Dermis microvascular lymphatic vessel endothelial cell (primary cell): ENCODE data around the gene FUZ. TPM values are rescaled to one million over a fixed set of nuclear protein-coding genes. Genes with fewer than 3 reads are reported as not detected.
"Not testable (repeated sequence)": the region's sequence is repeated elsewhere in the genome, so short reads cannot be mapped to it uniquely, and the experiment has no call there.

Experiments used
- DNase-seq, 2 donors: peaks; one replicate each; pipeline versions ENCODE4 v3.0.0 to v3.0.0-alpha.2; 2010; ENCODE audit warnings: low read depth in 2 of 2
- total RNA-seq: library from RNA; depleted of rRNA; stranded (reverse); fragments of >200 nt; gene quantifications from 2 replicates; pipeline ENCODE4 v1.2.1, GENCODE V29; 2014

The FUZ gene
- total RNA-seq, 1 donor from 2014 or later, result 12.7 TPM

DNA sequence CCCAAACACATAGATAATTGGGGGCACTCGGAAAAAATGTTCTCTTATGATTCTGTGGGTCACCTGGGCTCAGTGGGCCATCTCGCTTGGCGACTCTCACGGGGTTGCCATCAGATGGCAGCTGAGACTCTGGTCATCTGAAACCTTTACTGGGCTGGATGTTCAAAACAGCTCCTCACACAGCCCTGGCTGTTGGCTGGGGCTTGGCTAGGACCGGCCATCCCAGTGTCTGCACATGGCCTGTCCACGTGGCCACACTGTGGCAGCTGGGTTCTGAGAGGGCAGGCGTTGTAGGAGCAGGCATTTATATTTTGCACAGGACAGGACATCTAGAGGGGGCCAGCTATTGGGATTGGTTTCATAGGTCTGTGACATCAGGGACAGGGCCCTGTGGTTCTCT, 20.5 kb upstream of the FUZ start:
- no peak for DNase-seq

DNA sequence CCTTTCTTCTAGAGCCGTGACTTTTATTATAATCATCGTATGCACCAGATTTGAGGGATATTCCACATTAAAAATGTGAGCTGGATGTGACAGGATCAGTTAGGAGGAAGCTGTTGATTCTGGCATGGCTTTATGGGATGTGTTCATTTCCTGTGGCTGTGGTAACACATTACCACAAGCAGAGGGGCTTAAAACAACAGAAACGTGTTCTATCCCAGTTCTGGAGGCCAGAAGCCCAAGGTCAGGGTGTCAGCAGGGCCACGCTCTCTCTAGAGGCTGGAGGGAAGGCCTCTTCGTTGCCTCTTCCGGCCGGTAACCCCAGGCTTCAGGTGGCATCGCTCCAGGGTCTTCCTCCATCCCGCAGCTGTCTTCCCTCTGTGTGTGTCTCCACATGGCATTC, 19.5 kb upstream of the FUZ start:
- DNase-seq, result peak; percentile 76 to 88

DNA sequence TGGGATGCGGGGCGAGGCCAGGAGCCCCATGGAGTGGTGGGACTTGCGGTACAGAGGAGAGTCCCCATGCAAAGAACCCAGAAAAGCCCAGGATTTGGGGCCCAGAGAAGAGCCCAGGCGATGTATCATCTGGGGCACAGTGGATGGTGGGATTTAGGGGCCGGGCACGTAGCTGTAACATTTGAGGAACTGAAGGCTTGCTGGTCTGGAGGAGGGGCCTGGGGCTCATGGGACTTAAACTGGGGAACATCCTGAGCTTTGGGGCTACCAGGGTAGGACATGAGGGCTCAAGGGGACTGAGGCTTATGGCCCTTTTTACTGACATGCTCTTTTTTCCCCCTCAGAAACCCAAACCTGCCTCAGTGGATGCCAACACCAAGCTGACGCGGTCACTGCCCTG, 18.5 kb upstream of the FUZ start:
- no peak for DNase-seq

DNA sequence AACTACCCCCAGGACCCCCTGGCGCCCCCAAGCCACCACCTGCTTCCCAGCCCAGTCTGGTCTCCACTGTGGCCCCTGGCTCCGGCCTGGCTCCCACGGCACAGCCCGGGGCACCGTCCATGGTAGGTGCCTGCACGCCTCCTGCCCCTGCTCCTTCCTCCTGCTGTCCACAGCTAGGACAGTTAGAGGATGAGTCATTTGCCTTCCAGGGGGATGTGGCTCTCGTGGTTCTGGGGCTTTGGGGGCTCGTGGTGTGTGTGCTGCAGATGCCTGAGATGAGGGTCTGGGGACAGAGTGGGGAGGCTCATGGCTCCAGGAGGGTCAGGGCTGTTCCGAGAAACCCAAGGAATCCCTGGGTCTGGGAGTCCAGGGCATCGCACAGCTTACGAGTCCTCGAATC, 17.7 kb upstream of the FUZ start:
- no peak for DNase-seq

DNA sequence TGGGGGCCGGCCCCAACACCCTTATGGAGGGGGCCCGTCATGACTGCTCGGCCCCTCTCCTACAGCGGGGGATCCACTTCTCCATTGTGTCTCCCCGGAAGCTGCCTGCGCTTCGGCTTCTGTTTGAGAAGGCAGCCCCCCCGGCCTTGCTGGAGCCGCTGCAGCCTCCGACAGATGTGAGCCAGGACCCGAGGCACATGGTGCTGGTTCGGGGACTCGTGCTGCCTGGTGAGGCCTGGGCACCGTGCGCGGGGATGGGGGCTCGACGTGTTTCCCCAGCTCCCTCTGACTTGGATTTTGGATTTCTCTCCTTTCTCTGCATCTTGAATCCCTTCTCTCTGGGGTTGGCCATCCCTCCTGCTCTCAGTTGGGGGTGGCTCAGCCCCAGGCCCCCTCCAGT, 16.6 kb upstream of the FUZ start:
- DNase-seq, result no peak

DNA sequence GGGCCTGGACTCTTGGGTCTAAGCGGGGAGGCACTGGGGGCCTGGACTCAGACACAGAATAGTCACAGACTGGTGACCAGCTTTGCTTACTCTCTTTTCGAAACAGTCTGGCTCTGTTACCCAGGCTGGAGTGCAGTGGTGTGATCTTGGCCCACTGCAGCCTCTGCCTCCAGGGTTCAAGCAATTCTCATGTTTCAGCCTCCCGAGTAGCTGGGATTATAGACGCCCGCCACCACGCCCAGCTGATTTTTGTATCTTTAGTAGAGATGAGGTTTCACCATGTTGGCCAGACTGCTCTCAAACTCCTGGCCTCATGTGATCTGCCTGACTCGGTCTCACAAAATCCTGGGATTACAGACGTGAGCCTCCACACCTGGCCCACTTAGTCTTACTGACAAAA, 16.1 kb upstream of the FUZ start:
- no peak for DNase-seq

DNA sequence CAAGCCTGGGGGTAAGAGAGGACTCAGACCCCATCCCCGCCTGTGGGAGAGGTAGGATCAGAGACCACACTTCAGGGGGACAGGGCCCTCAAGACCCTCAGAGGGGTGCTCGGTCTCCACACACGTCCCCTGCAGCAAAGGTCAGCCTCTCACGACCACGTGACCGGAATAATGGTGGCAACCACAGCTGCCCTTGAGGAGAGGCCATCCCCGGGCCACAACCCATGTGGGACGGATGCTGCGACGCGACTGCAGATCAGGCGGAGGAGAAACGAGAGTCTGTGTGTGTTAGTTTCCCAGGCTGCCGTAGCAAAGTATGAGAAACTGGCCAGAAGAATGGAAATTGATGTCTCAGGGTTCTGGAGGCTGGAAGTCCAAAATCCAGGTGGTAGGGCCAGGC, 13.9 kb upstream of the FUZ start:
- no peak for DNase-seq

DNA sequence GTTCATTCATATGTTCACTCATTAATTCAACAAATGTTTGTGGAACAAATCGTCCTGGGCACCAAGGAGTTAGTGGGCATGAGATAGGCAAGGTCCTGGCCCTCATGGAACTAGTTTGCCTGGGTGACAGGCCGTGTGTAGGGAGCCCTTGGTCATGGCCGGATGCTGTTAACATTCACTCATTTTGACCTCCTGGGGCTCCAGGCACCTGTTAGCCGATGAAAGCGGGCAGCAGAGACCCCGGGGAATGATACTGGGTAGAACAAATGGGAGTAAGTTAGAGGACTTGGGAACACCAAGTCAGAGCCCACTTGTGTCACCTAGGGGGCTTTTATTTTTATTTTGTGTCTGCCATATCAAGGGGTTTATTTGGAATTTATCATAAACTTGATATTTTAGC, 11.6 kb upstream of the FUZ start:
- DNase-seq, result no peak

DNA sequence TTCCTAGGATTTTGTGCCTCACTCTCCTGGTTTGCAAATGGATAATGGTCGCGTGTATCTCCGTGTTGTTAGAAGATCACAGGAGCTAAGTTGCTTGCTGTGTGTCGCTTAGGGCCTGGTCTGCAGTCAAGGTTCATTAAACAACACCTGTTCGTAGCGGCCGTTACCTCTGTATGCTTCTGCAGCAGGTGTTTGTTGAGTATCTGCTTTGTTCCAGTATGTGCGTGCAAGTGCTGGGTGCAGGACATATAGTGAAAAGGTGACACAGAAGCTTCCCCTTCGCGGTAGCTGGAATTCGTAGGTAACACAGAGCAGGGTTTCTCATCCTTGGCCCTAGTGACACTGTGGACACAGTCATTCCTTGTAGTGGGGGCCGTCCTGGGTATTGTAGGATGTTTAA, 10.4 kb upstream of the FUZ start:
- no peak for DNase-seq

DNA sequence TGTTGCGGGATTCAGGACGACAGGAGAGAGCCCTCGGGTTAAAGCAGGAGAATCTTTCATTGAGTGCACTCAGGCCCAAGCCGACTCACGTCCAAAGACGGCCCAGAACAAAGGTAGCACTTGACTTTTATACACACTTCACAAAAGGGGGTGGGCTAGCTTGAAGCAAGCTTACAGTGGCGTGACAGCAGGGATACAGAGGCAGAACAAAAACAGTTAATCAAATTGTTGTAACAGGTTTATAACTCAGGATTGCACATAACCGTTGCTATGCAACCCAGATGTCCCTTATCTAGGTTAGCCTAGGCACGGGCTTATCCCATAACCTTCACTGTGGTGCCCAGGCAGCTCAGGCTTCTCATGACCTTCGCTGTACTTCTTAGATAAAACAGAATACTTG, 7.0 kb upstream of the FUZ start:
- no peak for DNase-seq

DNA sequence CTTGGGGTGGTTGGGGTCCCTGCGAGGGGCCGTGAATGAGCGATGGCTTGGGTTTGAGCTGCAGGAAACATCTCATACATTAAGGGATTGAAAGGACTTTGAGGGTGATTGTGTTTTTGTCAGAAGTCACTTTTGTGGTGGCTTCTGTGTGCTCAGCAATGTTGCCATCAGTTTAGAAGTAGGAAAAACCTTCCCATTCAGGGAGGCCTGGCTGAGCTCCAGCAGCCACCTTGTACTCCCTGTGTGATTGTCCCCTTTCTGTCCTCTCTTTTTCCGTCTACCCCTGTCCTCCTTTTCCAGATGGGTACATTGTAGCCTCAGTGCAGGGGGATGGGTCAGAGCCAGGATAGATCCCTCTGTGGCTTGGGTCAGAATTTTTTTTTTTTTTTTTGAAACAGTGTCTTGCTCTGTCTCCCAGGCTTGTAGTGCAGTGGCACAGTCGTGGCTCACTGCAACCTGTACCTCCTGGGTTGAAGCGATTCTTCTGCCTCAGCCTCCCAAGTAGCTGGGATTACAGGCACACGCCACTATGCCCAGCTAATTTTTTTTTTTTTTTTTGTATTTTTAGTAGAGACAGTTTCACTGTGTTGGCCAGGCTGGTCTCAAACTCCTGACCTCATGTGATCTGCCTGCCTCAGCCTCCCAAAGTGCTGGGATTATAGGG, 6.5 kb upstream of the FUZ start:
- not testable (repeated sequence) for DNase-seq

DNA sequence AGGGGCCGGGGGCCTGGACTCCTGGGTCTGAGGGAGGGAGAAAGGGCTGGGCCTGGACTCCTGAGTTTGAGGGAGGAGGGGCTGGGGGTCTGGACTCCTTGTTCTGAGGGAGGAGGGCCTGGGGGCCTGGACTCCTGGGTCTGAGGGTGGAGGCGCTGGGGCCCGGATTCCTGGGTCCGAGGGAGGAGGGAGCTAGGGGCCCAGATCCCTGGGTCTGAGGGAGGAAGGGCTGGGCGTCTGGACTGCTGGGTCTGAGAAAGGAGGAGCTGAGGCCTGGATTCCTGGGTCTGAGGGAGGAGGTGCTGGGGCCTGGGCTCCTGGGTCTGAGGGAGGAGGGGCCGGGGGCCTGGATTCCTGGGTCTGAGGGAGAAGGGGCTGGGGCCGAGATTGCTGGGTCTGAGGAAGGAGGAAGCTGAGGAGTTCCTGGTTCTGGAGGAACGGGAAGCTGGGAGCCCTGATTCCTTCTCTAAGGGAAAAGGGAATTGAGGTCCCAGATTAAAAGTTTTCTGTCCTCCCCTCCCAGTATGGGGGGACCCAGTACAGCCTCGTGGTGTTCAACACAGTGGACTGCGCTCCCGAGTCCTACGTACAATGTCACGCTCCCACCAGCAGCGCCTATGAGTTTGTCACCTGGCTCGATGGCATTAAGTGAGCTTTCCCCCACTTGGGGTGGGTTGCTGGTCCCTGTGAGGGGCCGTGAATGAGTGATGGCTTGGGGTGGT, 5.7 kb upstream of the FUZ start:
- peak in 1 of 2 donors; percentile 18 for DNase-seq

DNA sequence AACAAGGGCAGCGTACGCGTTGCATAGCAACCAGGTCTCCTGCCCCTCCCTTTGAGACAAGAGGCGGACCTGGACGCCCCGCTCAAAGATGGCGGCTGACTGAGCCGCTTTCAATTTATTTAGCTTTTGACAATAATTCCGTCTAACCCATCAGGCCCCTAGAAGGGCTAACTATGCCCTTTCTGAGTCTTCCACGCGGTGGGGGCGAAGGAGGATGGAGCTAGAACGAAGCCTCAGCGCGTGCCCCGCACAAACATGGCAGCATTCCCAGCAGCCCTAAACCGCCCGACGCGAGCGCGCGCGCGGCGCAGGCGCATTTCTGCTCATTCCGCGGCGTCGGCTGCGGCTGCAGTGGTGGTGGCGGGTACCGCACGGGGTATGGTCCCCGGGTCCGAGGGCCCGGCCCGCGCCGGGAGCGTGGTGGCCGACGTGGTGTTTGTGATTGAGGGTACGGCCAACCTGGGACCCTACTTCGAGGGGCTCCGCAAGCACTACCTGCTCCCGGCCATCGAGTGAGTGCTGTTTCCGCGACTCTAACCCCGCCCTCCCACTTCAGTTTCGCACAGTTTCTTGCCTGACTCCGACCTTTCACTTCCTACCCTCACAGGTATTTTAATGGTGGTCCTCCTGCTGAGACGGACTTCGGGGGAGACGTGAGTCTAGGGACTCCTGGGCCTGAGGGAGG, 5.0 kb upstream of the FUZ start, which contains the start of gene MED25:
MED25 (plus strand) TSS at position 326 of the 685 bp plus-strand sequence; CDS start at position 379, 53 bp downstream.
- DNase-seq, result peak; percentile 75 to 85

DNA sequence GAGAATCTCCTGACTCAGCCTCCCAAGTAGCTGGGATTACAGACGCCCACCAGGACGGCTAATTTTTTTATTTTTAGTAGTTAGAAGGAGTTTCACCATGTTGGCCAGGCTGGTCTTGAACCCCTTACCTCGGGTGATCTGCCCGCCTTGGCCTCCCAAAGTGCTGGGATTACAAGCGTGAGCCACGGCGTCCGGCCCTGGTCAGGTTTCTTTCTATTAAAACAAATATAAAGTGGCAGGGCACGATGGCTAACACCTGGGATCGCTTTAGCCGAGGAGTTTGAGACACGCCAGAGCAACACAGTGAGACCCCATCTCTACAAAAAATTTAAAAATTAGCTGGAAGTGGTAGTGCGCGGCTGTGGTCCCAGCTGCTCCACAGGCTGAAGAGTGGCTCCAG, 3.5 kb upstream of the FUZ start:
- no peak for DNase-seq

DNA sequence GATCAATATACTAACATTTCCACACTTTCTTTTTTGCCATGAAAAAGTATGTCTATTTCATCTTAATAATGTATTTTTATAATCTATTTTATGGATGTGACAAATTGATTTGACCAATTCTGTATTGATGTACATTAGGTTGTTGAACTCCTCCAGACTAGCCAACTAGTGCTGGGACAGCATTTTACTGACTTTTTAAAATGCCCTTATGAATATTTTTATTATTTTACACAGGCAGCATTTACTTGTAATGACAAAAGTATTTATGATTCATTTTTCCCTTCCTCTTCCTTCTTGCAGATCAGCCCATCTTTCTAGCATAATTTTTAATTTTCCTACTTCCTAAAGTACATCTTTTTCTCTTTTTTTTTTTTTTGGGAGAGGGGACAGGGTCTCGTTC, 918 bp upstream of the FUZ start:
- DNase-seq, result no peak

DNA sequence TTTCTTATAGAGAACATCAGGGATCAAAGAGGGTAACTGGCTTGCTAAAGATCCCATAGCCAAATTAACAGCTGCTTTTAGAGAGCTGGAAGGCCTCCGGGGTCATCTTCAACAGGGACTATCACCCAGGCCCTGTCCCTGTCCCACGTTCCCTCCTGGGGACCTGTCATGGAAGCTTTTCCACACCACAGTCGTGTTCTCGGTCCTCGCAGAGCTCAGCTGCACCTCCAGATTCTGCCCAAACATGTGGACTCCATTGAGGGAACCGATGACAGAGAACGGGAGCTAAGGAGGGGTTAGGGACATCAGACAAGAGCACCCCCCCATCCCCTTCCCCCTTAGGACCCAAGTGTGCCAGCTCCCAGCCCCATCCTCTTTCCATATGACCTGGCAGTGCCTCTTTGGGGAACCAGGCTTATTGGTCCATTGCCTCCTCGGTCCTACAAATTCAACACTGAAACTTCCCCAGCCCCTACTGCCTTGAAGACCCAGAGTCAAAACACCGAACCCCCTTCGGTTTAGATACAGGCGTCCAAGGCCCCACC, 568 bp downstream of the FUZ start:
- no peak for DNase-seq

DNA sequence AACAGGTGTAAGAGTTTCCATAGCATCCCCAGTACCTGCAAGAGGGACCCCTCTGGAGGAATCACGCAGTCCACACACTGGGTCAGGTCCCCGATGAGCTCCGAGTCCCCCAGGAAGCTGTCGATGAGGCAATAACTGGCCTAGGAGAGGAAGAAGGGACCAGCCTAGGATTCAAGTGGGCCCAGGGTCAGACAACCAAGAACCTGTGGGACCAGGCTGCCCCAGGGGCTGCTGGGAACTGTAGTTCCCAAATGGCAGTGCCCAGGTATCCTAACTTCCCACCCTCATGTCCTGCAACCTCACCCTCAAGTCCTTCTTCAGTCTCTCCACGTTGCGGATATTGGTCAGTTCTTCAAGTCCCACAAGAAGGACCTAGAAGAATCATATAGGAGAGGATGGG, 1.8 kb downstream of the FUZ start:
- DNase-seq, result no peak

DNA sequence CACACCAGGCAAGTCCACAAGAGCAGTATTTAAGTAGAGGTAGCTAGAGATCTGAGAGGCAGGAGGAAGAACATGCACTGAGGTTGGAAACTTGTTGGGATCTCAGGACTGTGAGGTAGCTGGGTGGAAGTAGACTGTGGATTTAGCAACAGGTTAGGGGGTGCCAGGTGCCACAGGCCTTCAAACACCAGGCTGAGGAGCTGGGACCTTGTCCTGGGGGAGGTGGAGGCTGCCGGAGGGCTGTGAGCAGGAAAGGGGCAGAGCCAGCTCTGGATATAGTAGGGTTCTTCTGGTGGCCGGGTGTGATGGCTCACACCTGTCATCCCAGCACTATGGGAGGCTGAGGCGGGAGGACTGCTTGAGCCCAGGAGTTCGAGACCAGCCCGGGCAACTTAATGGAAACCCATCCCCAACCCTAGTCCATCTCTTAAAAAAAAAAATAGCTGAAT, 3.1 kb downstream of the FUZ start:
- no peak for DNase-seq

DNA sequence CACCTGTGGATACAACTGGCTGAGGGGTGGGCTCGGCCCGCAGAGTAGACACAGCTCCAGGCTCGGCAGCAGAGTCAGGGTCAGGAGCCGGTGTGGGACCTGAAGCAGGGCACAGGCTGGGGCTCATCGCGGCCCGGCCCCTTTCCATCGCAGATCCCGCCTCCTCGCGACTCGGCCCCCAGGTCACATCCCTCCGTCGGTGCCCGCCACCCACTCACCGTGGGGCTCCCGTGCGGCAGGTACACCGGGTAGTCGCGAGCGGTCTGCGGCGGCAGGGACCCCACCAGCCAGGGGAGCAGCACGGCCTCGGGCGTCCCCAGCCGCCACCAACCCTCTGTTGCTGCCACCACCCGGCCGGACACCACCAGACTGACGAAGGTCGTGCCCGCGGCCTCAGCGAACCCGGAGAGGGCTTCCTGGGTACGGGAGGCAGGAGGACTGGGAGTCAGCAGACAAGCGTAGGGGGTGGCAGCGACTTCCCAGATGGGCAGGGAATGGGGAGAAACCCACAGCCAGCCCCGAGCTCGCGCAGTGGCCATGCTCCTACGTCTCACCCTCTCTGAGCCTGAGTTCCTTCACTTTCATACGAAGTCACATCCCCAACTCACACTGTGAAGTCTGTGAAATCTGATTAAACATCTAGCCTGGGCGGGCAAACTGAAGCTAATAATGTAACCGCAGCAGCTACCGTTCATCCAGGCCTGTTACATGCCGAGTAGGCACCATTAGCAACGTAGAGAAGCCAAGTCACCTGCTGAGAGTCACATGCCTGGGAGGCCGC, 3.7 kb downstream of the FUZ start:
- DNase-seq, result no peak

DNA sequence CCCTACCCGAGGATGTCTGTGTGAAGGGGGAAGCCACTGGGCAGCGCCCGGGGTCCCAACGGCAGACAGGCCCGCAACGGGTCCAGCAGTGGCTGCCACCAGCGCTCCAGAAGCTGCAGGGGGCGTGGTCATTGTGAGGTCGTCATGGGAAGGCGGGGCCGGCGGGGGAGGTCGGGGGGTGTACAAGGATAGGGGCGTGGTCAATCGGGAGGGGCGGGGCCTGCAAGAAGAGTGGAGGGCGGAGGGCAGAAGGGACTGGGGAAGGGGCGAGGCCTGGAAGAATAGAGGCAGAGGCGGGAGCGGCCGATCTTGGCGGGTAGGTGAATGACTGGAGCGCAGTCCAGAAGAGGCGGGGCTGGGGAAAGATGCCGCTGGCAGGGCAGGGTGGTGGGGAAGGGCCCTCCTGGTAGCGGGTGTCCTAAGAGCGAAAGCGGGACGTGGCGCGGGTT, 4.4 kb downstream of the FUZ start:
- DNase-seq, result peak; percentile 62 to 91

DNA sequence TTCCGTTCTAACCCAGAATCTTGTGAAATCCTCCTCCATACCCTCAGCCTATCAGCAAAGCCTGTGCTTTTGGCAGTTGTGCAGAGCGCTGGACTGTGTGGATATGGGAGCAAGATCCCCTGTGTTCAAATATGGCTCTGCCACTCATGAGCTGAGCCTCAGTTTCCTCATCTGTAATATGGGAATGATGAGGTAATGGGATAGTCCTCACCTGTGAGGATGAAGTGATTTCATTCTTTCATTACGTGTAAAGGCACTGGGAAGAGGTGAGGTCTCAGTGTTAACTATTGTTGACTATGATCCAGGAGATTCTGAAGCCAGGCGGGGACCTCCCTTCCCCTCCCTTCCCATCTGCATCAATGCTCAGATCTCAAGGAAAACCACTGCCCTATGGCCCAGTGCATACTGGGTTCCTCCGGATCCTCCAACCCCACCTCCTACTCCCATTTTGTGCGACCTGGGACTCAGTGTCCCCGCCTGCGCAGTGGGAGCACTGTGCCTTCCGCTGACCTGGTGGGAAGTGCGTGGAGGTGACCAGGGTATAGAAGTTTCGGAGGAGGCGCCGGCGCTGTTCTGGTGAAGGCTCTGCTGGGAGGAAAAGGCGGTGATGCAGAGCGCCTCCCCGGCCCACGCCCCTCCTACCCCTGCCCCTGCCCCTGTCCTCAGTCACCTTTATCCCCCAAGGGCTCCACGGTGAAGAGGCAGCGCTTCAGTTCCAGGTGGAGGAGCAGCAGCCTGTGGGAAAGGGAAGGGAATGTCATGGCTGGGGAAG, 5.0 kb downstream of the FUZ start:
- no peak for DNase-seq
